ENCODE measurements around the gene FUT2. TPM values are rescaled to one million over a fixed set of nuclear protein-coding genes. Genes with fewer than 3 reads are reported as not detected.
"Not testable (repeated sequence)": the region's sequence is repeated elsewhere in the genome, so short reads cannot be mapped to it uniquely, and the experiment has no call there.

Gene FUT2
- total RNA-seq, 1 donor from 2014 or later, result not detected

DNA sequence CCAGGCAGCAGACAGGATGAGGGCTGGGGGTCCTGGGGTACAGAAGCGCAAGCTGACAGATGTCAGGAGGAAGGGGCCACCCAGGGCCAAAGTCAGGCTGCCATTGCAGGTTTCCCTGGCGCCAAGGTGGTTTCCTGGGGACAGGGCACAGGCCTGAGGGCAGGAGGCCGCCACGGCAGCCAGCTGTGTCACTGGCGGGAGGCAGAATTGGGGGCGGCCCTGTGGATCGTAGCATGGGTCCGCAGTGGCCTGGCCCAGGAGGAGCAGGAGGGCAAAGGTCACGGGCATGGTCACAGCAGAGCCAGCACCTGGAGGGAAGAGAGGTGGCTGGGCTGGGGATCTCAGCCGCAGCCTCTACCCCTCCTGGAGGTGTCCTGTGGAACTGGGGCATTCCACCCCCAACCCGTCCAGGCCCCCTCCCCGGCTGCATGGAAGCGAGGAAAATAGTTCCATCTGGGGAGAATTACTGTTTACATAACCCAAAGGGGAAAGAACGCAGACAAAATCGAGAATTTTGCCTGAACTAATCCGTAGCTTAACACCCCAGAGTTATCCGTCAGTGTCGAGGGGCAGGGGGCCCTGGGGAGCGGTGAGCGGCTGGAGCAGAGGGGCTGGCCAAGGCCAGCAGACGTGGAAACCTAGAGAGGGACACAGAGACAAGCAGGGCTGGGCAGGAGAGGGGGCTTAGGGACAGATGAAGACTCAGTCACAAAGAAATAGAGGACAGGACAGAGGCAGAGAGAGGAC is 24.9 kb upstream of the FUT2 start:
- DNase-seq (ENCODE audit: low spot score) (no peak), ATAC-seq (no peak)

DNA sequence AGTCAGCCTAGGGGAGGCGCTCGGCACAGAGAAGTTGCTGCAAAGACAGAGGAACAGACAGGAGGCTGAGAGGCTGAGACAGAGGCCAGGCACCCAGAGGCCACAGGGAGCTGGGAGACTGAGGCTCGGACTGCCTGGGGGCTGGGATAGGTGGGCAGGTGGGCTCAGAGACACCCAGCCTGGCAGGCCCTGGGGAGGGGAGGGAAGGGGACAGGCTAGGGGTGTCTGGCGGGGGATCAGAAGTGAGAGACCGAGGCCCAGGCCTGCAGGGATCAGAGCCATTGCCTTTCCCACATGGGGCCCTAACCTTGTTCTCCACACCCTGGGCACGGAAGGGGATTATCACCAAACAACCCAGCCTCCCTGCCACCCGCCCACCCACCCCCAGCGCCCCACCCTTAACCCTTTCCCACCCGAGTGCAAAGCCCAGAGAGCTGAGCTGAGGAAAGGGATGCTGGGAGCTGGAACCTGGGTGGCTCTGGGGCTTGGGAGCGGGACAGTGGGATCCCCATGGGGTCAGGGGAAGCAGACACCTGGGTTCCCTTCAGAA is 24.2 kb upstream of the FUT2 start:
- DNase-seq (ENCODE audit: low spot score) (no peak), ATAC-seq (no peak)

DNA sequence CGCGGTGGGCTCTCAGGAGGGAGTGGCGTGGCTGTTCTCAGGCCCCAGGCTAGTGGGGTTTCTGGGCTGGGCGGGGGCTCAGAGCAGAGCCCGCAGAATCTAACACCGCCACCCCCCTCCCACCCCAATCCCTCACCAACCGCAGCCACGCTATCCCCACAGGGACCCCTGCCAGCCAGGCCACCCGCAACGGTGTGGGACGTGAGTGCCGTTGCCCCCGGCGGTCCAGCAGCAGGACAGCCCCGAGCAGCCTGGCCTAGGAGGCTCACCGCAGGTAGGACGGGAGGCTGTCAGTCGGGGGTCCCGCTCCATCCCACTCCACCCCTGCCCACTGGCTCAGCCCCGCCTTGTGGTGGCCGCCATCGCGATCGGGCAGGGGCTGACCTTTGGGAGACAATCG is 22.8 kb upstream of the FUT2 start, which contains the start of gene NTN5:
Gene NTN5 (minus strand): TSS at position 24 of the 400 bp plus-strand sequence. CDS start 2,031 bp downstream, outside the sequence.
- no peak for DNase-seq (ENCODE audit: low spot score)
- ATAC-seq, result no peak

DNA sequence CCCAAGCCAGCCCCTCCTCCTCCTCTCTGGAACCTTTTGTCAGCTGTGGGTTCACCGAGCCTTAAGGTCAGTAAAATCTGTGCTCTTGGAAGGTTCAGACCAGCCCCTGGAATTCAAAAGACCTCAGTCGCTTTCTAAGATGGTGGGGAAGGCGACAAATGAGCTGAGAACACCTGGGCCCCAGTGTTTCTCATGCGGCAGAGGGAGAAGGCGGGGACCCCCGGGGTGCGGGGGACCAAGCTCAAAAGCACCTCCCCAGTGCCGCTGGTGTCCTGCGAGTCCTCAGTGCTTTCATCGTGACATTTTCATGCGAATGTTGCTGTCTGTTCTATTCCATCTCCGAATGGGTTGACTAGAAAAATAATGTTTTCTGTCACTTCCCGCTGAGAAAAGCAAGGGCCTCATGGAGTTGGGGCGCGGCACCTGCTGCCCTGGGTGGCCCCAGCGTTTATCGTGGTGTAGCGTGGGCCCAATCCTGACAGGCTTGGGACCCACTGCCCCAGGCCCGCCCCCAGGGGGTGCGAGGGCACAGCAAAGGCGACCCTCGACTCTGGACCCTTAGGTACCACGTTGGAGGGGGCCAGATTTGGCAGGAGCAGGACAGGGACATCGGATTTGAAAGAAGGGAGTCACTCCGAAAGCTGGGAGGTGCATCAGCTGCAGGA is 22.2 kb upstream of the FUT2 start:
- no peak for DNase-seq (ENCODE audit: low spot score)
- no peak for ATAC-seq

DNA sequence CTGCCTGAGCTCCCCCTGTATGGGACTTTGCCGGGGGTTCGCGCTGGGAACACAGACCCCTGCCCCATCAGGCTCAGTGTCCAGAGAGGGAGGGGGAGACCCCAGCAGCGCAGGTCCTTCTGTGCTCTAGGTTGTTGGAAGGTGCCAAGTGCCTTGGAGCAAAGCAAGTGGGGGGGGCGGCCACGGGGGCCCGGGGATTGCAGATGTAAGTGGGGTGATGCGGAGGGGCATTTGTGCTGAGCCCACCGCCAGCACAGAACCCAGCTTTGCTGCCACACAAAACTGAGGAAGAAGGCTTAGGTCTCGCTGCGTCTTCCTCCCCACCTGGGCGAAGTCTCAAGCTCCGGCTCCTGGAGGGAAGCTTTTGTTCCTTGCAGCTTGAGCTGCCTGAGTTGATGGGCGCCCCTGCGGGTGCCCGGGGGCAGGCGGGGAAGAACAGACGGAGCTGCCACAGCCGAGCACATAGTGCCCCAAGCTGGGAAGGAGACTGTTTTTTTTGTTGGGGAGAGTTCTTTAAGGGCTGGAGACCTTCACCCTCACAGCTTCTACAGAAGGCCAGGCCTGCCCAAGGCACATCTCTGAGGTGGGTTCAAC is 21.5 kb upstream of the FUT2 start:
- ATAC-seq (no peak), DNase-seq (ENCODE audit: low spot score) (no peak)

DNA sequence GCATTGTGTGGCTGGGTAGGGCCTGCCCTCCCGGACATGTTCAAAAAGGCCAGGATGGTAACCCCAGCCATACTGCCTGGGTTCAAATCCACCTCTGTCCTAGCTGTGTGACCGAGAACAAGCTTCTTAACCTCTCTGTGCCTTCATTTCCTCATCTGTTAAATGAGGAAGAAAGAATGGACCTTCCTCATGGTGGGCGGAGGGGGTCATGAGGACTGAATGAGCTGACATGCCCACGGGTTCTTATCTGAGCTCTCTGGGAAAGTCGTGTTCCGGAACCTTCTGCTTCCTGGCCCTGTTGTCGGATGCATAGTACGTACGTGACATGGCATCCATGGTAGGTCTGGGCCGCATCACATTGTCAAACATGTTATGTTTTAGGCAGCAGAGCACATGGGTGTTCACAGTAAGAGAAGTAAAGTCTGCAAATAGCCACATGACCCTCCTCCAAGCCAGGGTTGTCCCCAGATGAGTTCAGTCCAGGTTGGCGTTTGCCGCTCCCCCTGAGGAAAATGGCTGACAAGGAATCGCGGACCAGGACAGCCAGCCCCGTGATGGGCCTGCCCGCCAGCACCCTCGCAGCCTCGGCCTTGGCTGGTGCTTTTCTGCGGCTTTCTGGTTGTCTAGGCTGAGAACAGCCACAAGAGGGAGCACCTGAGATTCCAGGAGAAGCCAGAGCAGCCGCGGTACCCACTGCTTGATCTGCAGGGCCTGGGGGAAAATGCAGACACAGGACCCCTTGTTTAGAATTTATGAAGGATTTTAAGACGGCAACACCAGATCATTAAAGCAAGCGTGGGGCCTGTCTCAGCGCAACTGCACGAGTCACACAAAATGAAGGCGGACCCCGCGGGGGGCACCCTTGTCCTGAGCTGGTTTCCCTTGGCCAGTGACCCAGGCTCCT is 20.6 kb upstream of the FUT2 start:
- ATAC-seq (peak; percentile 93), DNase-seq (ENCODE audit: low spot score) (peak; percentile 80)

DNA sequence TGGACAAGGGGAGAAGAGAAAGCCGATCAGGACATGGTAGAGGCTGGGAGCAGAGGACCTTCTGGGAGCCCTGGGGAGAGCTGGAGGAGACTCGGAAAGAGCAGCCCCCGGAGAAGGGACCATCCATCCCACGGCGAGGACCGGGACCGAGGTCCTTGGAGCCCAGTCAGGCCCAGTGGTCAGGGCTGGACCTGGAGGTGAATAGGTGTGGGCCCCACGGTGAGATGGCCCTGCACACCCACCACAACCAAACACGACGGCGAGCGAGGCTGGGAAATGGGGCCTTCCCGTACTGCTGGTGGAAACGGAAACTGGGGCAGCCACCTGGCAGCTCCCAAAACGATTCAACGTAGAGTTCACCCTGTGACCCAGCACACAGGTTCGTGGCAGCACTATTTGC is 19.3 kb upstream of the FUT2 start:
- ATAC-seq (no peak), DNase-seq (ENCODE audit: low spot score) (no peak)

DNA sequence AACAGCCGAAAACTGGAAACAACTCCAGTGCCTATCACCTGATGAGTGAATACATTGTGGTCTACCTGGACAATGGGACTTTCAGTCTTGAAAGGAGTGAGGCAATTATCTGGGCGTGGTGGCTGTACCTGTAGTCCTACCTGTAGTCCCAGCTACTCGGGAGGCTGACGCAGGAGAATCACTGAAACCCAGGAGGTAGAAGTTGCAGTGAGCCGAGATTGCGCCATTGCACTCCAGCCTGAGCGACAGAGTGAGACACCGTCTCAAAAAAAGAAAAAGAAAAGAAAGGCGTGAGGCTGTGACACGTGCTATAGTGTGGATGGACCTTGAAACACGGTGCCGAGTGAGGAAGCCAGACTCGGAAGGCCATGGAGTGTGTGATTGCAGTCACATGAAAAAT is 18.9 kb upstream of the FUT2 start:
- no peak for DNase-seq (ENCODE audit: low spot score)

DNA sequence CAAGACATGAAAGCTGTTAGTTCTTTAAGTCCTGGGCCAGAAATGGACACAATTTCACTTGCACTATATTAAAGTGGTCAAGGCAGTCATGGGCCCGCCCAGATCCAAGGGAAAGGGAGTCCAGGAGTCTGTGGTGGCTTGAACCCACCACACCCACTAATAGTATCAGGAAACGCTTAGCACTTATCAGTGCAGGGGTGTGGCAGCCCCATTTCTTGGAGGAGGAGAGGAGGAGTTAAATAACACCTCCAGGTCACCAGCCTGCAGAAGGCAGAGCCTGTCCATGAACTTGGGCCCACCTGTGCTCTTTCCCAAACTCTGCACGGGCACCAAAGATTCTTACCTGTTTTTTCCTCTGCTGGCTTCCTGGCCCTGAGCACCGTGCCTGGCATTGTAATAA is 17.6 kb upstream of the FUT2 start:
- DNase-seq (ENCODE audit: low spot score) (no peak), ATAC-seq (no peak)

More for the DNA sequence above, 18.9 kb upstream of the FUT2 start:
- no peak for ATAC-seq

DNA sequence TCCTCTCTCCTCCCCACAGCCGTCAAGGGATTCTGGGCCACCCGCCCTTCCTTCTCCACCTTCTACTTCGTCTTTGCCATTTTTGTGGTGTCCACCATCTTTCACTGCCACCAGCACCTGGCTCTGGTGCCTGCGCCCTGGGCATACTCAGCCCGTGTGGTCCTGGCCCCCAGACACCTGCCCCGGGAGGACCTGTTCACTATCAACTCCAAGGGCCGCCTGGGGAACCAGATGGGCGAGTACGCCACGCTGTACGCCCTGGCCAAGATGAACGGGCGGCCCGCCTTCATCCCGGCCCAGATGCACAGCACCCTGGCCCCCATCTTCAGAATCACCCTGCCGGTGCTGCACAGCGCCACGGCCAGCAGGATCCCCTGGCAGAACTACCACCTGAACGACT is 15.8 kb upstream of the FUT2 start:
- not testable (repeated sequence) for ATAC-seq

DNA sequence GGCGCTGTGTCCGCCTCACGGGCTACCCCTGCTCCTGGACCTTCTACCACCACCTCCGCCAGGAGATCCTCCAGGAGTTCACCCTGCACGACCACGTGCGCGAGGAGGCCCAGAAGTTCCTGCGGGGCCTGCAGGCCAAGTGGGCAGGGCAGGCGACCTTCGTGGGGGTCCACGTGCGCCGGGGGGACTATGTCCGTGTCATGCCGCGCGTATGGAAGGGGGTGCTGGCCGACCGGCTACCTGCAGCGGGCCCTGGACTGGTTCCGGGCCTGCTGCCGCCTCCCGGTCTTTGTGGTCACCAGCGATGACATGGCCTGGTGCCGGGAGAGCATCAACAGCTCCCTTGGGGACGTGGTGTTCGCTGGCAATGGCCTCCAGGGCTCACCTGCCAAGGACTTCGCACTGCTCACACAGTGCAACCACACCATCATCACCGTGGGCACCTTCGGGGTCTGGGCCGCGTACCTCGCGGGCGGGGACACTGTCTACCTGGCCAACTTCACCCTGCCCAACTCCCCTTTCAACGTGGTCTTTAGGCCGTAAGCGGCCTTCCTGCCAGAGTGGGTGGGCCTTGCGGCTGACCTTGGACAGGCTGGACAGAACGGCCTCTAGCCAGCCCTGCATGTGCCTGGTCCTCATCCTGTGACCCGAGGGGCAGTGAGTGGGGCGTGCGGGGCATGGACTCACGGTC is 15.2 kb upstream of the FUT2 start:
- ATAC-seq (no peak), DNase-seq (ENCODE audit: low spot score) (no peak)

More for the DNA sequence above, 15.8 kb upstream of the FUT2 start:
- DNase-seq (ENCODE audit: low spot score), result not testable (repeated sequence)

DNA sequence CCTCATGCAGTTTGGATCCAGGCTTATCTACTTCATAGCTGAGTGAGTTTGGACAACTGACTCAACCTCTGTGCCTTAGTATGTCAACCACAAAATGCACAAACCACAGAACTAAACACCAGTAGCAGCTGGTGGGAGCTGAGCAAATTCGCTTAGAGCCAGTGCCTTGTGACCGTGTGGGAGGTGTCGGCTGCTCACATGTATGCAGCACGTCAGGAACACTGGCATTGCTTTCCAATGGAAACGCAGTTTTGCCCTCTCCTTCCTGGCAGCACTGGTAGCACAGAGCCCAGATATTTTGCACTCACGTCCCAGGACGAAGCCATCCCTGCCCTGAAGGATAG is 14.7 kb upstream of the FUT2 start:
- ATAC-seq (no peak), DNase-seq (ENCODE audit: low spot score) (no peak)

DNA sequence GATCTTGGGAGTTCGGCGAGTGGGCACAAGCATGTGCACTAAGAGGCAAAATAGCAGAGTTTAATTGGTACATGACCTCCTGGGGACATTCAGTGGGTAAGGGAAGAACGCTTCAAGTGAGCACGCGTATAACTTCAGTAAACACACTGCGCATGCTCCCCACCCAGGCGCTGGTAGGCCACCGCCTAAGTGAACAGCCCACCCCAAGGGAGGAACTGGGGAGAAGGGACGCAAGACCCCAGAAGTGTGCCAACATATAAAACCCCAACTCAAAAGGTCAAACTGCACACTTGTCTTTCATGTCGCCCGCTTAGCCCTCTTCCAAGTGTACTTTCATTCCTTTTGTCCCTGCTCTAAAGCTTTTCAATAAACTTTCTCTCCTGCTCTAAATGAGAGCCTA is 12.4 kb upstream of the FUT2 start:
- no peak for DNase-seq (ENCODE audit: low spot score)
- peak; percentile 42 for ATAC-seq

DNA sequence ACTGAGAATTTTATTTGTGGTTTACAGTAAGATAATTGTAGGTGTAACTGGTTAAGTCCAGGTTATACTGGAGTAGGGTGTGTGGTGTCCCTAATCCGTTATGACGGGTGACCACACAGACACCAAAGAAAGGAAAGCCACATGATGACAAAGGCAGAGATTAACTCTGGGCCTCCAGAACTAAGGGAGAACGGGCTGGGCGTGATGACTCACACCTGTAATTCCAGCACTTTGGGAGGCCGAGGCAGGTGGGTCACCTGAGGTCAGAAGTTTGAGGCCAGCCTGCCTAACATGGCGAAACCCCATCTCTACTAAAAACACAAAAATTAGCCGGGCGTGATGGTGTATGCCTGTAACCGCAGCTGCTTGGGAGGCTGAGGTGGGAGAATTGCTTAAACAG is 10.2 kb upstream of the FUT2 start:
- no peak for DNase-seq (ENCODE audit: low spot score)
- no peak for ATAC-seq

DNA sequence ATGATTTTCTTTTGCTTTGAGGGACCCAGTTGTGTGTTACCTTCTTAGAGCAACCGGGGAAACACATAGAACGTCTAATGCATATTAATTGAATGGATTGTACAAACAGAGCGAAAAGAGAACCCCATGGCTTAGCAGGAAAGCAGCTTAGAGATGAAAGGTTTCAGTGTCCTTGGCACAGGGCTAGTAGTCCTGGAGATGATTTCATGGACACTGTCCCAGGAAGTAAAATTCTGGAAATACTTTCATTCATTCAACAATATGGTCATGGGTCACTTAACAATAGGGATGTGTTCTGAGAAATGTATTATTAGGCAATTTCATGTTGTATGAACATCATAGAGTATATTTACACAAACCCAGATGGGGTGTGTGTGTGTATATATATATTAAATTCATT is 9.7 kb upstream of the FUT2 start:
- ATAC-seq (no peak), DNase-seq (ENCODE audit: low spot score) (no peak)

DNA sequence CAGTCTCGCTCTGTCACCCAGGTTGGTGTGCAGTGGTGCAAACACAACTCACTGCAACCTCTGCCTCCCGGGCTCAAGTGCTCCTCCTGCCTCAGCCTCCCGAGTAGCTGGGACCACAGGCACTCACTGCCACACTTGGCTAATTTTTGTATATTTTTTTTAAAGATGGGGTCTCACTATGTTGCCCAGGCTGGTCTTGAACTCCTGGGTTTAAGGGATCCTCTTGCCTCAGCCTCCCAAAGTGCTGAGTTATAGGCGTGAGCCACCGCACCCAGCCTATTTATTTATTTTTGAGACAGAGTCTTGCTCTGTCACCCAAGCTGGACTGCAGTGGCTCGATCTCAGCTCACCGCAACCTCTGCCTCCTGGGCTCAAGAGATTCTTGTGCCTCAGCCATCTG is 9.1 kb upstream of the FUT2 start:
- DNase-seq (ENCODE audit: low spot score); ATAC-seq: not testable (repeated sequence)

DNA sequence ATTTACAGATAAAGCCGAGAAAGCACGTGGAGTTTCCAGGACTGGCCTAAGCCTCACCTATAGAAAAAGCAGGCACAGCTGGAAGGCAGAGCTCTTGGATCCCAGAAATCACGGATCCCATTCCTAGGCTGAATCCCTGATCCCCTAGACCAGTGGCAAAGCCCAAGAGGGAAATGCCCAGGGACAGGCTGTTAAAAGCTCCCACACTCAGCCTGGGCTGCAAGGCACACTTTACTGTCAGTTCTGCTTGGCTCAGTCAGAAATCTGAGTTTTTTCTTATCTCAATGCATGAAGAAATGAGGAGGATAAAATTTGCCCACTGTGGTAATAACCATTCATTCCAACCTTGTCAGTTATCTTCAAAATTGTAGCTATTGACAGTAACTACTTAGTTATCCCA is 8.0 kb upstream of the FUT2 start:
- ATAC-seq (no peak), DNase-seq (ENCODE audit: low spot score) (no peak)

DNA sequence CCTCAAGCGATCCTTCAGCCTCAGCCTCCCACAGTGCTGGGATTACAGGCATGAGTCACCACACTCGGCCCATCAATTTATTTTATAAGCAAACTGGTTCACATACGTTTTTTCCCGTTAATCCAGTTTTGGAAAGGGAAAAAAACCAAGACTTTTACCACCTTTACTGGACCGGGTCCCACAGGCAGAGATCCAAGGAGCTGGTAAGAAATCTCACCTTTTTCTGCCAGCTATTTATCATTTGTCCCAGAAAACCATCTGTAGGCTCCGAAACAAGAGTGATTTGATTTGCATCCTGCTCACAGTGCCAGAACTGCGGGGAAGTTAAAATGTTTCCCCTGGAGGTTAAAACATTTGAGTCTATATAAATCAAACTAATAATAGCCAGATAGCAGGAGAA is 6.3 kb upstream of the FUT2 start:
- no peak for DNase-seq (ENCODE audit: low spot score)

DNA sequence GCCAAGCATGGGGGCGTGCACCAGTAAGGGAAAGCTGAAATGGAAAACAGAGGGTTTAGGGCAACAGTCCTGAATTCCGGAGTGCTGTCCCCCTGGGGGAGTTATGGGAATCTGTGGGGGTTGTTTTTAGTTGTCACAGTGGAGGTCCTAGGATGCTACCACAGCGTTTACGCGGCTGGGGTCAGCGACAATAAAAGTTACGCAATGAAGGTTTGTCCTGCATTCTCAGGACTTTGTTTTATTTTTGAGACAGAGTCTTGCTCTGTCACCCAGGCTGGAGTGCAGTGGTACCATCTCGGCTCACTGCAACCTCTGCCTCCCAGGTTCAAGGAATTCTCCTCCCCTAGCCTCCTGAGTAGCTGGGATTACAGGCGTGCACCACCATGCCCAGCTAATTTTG is 2.1 kb upstream of the FUT2 start:
- not testable (repeated sequence) for DNase-seq (ENCODE audit: low spot score); ATAC-seq

More for the DNA sequence above, 6.3 kb upstream of the FUT2 start:
- ATAC-seq, result no peak

DNA sequence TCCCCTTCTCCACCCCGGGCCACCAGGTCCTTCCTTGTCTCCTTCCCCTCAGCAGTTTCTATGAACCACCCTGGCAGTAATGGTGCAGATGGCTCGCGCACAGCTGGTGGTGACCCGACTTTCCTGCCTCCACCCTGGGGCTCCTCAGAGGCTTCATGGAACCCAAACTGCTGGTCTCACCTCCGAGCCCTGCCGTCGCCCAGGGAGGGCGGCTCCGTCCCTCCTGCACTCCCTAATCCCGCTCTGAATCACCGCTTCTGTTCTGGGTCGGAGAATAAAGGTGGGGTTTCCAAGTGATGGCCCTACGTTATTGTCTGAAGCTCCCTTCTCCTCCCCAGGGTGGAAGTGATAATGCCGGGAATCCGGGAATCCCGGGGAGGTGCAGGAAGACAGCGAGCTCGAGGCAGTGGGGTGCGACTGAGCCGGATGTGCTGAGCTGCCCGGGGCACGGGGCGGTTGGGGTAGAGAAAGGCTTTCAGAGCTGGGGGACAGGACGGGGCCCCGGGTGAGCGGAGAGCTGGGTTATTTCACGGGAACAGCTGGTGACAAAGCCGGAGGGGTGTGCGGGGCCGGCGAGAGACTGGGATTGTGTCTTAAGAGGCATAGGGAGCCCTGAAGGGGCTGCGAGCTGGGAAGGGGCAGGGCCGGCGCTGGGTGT is 711 bp downstream of the FUT2 start:
- ATAC-seq (peak; percentile 35), DNase-seq (ENCODE audit: low spot score) (no peak)
